GM19452 (cell line): Measurements from ENCODE around the gene ZNF217.
"Not testable (repeated sequence)": the region's sequence is repeated elsewhere in the genome, so short reads cannot be mapped to it uniquely, and the experiment has no call there.

Source experiments
- ATAC-seq: cut with Tn5 transposase; IDR thresholded peaks from one replicate; pipeline ENCODE4 v1.9.1; 2021; ENCODE audit not compliant: unreplicated experiment

The ZNF217 gene

DNA sequence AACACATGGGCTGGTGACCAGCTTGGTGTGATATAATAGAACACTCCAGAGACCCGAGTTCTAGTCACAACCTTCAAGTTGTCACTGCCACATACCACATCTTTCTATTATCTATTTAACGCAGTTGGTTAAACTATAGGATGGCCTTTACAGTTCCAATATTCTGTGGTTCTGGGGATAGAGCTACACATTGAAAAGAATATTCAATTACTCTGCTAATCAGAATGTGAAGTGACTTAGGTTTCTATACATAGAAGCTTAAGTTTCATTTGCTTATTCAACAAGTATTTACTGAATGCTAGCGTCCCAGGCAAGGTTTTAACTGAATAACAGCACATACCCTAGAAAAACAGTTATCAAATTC lies 9.1 kb downstream of the ZNF217 start:
- ATAC-seq = not testable (repeated sequence)

DNA sequence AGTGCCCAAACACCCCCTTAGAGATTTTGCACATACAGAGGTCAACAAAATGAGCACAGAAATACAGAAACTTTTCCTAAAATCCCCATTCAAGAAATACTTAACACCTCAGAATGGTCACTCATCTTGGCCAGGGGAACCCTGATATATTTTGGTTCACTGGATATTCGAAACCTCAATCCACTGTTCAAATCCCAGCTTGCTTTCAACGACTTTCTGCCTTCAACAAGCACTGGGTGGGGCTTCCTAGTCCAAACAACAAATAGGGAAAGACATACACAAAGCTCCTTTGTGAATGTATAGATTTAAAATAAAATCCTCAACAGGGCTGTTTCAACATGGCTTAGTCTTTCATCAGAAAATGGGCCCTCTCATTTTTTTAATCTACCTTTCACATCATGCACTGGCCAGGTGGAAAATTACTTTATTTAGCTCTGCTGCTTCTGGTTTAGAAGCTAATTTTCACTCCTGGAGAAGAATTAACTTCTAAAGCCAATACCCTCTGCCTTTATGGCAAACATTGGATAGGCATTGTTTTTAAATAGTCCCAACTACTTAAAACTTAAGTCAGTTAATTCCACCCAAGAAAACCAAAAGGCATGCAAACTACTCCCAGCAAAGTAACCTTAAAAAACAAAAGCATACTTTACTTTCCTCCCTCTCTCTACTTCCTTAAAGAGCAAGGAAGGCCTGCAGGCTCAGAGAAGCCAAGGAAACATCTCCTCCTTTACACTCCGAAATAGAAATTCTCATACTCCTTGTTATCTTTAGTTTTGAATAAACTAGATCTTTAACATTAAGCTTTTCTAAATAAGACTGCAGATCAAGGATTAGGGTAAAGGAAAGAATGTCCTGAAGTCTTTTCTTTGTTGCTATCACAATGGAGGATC lies 9.7 kb downstream of the ZNF217 start:
- ATAC-seq = not testable (repeated sequence)

DNA sequence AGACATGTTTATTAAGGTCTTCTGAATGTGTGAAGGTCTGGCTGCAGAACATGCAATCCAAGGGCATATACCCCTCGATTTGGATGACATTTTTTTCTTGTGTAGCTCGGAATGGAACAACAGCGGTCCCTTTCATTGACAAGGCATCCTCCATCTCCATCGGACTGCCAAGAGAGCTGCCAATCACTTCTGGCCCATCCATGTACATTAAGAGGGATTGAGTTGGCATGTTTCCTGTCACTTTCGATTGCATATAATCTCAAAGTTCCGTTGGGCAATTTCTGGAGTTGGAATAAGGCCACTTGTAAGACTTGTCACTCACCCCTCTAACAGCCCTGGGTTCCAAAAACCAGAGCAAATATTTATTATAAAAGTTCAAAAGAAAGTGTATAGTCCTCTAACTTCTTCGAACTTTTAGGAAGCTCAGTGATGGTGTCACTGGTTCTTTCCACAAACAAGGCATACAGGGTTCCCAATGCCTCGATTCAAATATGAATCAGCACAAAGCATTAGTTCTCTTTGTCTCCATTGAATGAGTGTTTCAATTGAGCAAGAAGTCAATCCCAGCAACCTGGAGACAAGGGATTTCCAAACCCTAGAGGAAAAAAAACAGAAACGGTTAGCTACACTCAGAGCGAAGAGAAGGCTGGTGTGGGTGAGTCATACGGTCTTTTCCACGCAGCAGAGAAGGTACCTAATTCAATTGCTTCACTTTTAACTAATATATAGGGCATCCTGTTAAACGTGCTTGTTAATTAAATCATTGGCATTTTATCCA lies 10.9 kb downstream of the ZNF217 start:
- ATAC-seq = peak; percentile 34

DNA sequence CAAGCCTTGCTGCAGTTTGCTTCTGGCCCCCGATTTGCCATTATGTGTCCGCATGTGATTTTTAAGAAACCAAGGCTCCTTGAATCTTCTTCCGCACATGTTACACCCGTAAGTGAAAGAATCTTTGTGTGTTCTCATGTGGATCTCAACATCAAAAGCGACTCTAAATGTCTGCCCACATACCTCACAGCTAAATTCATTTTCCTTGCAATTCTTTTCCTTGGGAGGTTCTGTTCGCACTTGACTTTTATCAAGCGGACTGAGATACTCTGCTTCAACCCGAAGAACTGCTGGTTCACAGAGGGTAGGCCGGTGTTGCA lies 11.4 kb downstream of the ZNF217 start:
- no peak for ATAC-seq

DNA sequence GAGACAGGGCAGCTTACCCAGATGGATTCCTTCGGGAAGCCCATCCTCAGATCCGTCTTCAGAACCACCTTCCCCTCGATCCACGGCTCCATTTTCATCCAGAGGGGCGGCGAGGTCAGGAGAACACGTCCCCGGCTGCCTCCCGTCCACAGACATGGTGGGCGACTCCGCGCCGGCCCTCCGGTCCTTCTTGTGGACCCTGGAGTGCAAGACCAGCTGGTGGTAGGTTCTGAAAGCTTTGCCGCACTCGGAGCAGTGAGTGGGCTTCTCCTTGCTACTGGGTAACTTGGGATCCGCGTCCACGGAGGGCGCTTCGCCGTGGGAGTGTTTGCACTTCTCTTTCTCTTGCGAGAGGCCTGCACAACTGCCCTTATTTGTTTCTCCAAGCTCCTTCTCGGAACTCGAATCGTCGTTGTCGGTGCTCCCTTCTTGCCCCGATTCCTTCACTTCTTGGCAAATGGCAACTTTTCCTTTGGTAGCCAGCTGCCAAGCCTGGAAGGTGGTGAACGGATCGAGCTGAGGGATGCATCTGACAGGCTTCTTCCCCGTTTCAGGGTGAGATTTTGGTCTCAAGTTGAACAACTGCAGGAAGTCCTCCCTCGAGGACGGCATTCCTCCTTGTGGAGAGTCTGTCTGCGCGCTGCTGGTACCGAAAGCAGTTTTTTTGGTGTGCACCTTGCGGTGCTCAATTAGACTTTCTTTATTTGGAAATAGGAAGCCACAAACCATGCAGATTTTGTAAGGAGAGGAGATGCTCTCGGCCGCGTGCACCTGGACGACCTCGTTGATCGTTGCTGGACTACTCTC lies 12.0 kb downstream of the ZNF217 start:
- ATAC-seq = no peak

DNA sequence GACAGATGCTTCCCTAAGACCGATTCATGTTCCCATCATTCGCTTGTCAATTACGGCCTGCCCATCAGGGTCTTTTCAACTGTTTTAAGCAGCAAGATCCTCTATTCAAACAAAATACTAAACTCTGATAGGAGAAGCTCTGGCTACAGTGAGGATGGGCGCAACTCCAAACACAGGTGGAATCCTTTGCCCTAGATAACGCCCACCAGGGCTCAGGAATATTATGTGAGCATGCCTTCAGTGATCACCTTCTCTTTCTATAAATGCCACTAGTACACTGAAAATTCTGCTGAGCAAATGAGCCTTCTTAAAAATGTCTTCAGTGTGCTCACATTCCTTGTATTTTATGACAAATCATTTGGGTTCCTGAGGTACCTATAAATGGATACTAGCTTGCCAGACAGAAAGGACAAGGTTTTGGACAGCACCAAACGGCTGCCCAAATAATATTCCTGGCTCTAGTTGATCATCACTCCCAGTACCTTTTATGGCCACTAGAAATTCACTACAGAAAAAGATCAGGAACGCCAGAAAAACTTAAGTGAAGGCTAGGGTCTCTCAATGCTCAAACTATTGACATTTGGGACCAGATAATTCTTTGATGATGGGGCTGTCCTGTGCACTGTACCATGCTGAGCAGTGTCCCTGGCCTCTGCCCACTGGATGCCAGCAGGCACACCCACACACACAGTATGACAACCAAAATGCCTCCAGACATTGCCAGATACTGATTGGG lies 13.1 kb downstream of the ZNF217 start:
- ATAC-seq = no peak

DNA sequence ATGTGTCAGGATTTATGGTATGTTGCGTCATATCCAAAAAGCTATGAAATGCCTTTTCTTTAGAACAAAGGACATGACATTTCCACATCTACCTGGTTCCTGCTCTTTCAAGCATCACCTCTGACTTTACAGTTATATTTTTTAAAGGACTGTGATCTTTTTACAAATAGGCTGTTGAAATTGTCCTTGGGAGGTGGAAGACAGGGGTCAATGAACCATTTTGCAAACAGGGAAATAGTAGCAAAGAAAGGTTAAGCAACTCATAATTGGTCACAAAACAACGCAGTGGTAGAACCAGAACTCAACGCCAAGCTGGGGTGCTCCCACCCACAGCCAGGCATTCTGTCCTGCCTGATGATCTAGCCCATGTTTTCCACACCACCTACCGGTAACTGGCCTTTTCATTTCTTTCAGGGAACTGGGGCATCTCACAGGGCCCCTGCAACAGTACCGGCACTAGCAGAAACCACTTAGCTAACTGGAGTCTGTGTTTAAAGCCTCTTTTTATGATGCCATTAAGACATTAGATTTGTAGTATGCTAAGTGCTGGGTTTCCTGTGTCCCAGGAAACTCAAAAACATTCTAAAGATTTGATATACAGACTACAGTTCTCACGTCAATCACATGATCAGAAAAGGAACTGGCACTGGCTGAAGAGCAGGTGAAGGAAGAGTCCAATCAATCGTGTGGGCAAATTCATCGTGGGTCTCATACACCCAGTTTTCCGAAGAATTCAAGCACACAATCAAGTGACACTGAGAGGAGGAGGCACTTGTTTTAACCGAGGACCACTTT lies 13.9 kb downstream of the ZNF217 start:
- no peak for ATAC-seq

DNA sequence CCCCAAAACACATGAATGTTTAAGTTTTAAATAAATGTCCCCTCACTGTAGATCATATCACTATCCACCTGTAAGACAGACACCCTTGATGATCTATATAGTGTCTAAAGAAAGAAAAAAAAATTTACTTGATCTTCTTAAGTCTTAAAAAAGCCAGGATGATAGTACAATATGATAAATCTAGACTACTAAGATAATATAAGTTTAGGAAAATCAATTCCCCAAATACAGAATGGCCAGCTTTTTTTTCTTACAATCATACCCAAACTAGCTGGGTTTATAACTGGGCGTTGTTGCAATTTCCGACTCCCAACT lies 14.4 kb downstream of the ZNF217 start:
- ATAC-seq = no peak

DNA sequence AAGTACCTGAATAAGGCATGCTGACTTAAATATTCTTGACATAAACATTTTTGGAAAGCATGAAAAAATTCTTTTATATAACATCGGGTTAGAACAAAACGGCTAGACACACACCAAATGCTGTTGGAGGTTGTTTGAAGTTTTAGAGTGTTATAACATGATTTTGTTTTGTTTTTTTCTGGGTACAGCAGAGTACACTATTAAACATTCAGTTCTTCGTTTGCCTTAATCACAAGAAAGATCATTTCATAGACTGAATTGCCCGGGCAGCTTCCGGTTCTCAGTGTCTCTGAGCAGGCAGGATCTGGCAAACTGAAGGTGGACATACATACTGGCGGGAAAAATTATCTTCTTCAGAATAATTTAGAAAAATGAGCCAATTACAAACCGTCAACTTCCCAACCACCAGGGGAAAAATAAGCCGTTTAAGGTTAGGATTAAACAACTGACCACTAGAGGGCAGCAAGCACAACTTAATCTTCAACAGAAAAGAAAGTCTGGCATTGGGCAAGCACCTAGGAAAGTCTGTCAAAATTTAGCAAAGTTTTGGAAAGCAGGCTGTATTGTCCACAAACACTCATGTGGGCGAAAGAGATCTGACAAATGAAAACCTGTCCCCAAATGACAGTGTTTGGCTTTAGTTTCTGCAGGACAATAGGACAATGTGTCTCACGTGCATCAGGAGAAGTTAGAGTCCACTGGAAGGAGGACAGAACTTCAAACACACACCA lies 15.0 kb downstream of the ZNF217 start:
- ATAC-seq = peak; percentile 46

DNA sequence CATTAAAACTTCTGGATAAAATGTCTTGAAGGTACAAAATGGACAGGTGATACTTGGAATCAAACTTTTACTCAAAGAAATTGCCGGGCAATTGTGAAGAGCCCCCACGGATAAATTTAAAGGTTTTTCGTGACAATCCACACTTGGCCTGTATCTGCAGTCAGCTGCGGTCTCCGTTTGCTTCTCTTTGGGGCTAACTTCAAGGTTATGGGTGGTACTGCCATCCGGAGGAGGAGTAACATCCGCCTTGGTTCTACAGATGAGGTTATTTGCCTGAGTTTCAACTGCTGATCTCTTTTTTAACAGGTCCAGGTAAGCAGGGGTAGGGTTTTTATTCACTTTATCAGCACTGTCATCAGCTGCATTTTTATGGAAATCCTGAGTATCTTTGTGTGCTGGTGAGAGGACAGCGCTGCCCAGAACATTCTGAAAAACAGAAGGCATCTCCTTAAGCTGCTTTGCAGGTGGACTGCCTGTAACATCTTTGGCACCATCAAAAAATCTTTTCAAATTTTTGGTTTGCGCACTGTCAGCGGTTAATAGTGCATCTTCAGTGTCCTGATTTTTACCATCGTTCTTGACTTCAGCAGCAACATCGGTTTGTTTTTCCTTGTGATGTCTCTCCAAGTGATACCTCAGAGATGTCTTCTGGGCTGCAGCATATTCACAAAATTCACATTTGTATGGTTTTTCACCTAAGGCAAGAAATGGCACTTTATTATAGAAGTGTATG lies 16.9 kb downstream of the ZNF217 start:
- ATAC-seq = no peak

DNA sequence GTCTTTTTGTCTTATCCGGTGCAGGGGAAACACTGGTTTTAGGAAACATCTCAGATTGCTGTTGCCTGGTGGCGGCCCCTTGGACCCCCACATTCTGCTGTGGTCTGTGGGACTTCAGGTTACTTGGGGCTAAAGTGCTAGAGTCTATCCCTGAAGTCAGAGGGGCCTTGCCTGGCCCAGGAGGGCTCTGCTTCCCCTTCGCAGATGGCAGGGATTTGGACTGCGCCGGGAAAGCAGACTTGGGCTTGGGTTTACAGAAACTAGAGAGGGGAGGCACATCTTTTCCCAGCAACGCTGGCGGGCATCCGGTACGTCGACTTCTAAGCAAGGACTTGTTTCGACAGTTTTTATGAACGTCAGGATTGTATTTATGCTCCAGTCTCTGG lies 17.5 kb downstream of the ZNF217 start:
- ATAC-seq = no peak

DNA sequence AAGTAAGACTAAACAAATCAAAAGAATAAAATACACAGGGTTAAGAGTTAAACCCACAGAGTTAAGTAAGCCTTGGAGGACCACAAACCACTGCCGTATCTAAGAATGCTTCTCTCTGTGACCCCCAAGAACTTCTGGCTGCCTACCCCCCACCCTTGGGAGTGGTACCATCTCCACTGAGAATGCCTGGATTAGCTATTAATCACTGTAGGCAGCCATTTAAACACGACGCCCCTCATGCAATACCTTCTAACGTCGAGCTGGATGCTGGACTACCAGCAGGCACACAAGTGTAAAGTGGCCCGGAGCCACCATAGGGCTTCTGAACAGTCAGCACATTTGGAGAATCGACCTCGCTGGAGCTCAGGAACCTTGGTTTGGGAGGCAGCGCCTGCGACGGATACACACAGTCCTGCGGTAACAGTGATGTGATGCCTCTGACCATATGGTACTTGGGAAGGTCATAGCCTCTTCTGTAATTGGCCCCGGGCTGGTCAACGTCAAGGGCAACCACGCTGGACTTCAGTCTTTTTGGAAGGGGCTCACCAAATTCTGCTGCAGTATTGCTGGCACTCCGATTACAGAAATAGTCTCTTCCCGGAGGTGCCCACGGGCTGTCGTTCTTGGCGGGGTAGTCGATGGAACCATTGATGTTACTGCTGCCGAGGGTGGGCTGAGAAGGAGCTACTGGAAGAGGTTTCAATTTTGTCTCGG lies 18.0 kb downstream of the ZNF217 start:
- ATAC-seq = no peak

DNA sequence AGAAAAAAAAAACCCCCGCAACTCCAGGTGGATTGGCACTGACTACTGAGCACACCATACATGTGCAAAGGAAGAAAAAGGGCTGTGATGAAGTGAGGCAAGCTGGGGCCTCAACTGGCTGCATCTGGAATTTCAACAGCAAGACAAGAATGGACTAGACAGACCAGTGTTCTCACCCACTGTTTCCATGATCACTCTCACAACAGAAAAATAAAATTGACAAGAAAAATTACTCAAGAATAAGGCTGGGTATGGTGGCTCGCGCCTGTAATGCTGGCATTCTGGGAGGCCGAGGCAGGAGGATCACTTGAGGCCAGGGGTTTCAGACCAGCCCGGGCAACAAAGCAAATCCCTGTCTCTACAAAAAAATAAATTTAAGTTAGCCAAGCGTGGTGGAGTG lies 18.8 kb downstream of the ZNF217 start:
- ATAC-seq = no peak

DNA sequence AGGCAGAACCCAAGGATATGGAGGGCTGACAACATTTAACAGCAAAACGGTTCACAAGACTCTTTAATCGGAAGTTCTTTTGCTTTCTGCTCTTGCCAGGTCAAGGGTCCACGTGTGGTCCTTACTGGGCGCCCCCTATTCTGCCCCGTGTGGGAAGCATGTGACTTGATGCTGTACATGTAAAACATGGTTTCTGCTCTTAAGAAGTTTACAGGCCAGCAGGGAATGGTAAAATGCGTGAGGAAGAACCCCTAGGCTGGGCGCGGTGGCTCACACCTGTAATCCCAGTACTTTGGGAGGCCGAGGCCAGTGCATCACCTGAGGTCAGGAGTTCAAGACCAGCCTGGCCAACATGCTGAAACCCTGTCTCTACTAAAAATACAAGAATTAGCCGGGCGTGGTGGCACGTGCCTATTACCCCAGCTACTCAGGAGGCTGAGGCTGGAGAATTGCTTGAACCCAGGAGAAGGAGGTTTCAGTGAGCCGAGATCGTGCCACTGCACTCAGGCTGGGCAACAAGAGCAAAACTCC lies 19.3 kb downstream of the ZNF217 start:
- no peak for ATAC-seq

DNA sequence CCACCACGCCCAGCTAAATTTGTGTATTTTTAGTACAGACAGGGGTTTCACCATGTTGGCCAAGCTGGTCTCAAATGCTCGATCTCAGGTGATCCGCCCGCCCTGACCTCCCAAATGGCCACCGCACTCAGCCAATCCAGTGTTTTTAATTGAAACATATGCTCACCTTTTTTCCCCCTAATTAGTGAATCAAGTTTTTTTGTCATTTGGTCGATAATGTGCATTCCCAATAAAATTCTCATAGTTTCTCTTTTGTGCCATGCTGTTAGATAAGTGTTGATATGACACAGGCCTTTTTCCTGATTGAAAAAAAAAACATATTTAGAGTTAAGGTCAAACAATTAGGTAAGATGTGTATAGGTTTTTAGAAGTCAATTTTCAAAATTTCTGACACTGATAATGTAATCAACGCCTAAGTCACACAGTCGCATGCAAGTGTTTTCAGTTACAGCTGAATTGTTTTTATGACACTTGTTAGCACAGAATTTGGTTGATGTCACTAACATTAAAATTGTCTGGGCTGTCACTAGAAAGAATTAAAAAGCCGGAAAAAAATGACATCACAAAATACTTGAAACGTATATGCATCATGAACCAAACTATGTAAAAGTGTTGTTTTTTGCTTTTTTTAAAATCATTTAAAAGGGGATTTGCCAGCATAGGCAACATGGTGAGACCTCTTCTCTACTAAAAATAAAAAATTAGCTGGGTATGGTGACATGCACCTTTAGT lies 21.9 kb downstream of the ZNF217 start:
- no peak for ATAC-seq

DNA sequence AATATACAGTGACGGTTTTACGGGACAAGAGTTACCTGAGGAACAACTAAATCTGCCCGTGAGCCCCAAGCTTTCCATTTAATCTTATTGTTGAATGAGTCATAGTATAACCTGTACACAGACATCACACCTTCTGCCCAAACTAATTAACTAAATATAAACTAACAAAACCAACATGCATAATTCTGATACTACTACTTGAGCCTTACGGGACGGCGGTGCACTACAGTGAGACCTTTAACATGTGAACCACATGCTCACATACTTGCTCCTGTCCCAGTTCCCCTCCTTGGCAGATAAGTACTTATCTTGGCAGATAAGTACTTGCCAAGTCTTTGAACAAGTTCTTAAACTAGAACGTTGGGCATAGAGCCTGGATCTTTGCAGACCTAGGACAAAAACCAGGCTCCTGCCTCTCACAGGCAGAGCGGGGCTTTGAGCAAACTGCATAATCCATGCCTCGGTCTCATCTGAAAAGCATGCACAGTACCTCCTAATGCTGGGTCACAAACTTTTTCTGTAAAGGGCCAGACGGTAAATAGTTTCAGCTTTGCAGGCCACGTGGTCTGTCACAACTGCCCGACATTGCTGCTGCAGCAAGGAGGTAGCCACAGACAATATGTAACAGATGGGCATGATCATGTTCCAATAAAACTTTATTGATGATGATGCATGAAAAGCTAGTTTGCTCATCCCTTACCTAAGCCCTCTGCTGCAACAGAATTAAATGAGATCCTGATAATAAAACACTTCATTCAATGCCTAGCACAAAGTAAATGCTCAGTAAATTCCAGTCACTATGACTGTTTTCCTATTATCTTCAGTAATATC lies 23.0 kb downstream of the ZNF217 start:
- ATAC-seq = no peak
